K562 (cell line): Measurements from ENCODE around the gene RNU1-4.
"Not testable (repeated sequence)": the region's sequence is repeated elsewhere in the genome, so short reads cannot be mapped to it uniquely, and the experiment has no call there.

Experiments used
- BMI1 ChIP-seq: fragments of 150-350 bp; IDR thresholded peaks from 2 replicates; pipeline ENCODE4 v1.6.1; 2014; ENCODE audit warnings: low read length
- CTCF ChIP-seq, 3 experiments: IDR thresholded peaks in 2 of 3; conservative IDR thresholded peaks in 1 of 3; 2 replicates each; pipeline ENCODE4 v1.5.1; 2011 to 2012; ENCODE audit warnings: low read length in 3 of 3, mild to moderate bottlenecking in 3 of 3, control low read depth in 2 of 3, improper control_type of control experiment in 1 of 3, inconsistent platforms in 1 of 3, low read depth in 1 of 3, mixed read lengths in 1 of 3, moderate library complexity in 1 of 3; ENCODE audit not compliant: insufficient read depth in 2 of 3
- DIDO1 ChIP-seq: fragments of 450-650 bp; IDR thresholded peaks from 2 replicates; pipeline ENCODE4 v1.6.1; 2016; ENCODE audit warnings: low read depth, missing biosample characterization, missing genetic modification characterization
- EZH2 ChIP-seq: IDR thresholded peaks from 2 replicates; pipeline ENCODE4 v1.6.1; 2012; ENCODE audit warnings: low read depth, mild to moderate bottlenecking, inconsistent platforms, low read length, borderline replicate concordance
- GMEB1 ChIP-seq: fragments of 250-450 bp; sonication (Bioruptor Pico); IDR thresholded peaks from 2 replicates; pipeline ENCODE4 v1.4.0; 2020; ENCODE audit warnings: mild to moderate bottlenecking
- HIVEP1 ChIP-seq: fragments of 250-450 bp; sonication (Bioruptor Pico); IDR thresholded peaks from 2 replicates; pipeline ENCODE4 v1.4.0; 2020; ENCODE audit warnings: mild to moderate bottlenecking
- MEF2A ChIP-seq: IDR thresholded peaks from 2 replicates; pipeline ENCODE4 v1.6.1; 2011; ENCODE audit warnings: low read depth, mild to moderate bottlenecking, low read length, moderate library complexity; ENCODE audit not compliant: control insufficient read depth
- NFE2 ChIP-seq: IDR thresholded peaks from 2 replicates; pipeline ENCODE4 v1.6.1; 2014; ENCODE audit warnings: antibody characterized with exemption, low read depth
- POU5F1 ChIP-seq: fragments of 150-350 bp; IDR thresholded peaks from 2 replicates; pipeline ENCODE4 v1.6.1; 2014; ENCODE audit warnings: borderline replicate concordance, low read length, low read depth, mild to moderate bottlenecking; ENCODE audit not compliant: partially characterized antibody
- RAD21 ChIP-seq, 2 experiments: fragments of 250-450 bp in 1 of 2; fragments of 450-650 bp in 1 of 2; sonication (Bioruptor Pico) in 1 of 2; formaldehyde crosslinking in 1 of 2; IDR thresholded peaks in 1 of 2; conservative IDR thresholded peaks in 1 of 2; 2 replicates each; pipeline versions ENCODE4 v1.4.0 to v1.8.0; 2020 to 2022; ENCODE audit warnings: mild to moderate bottlenecking in 2 of 2, moderate library complexity in 1 of 2
- SOX6 ChIP-seq: fragments of 450-650 bp; IDR thresholded peaks from 2 replicates; pipeline ENCODE4 v1.6.1; 2014; ENCODE audit warnings: mild to moderate bottlenecking
- STAT5B ChIP-seq: fragments of 250-450 bp; sonication (Bioruptor Pico); IDR thresholded peaks from 2 replicates; pipeline ENCODE4 v1.8.0; 2021; ENCODE audit warnings: mild to moderate bottlenecking, inconsistent platforms

- not testable (repeated sequence) for TF ChIP-seq BMI1; CTCF (IDR thresholded peaks at IDR 0.05 in 2 of 3, conservative IDR thresholded peaks at IDR 0.05 in 1 of 3; ENCODE audit: insufficient read depth in 2 of 3, low read depth in 1 of 3, low read length in 3 of 3); POU5F1; NFE2; SOX6; EZH2; DIDO1 (tag); RAD21 (CRISPR knock-in tag; conservative IDR thresholded peaks at IDR 0.05 in 1 of 2, IDR thresholded peaks at IDR 0.05 in 1 of 2); MEF2A; STAT5B (CRISPR knock-in tag); HIVEP1 (CRISPR knock-in tag); GMEB1
Observed at GRCh38 chr1:16759650-16760455, 19.5 kb downstream of the RNU1-4 start.
